Germinal center (tissue), 1 donor: ENCODE results near the gene GGA1.
"Not testable (repeated sequence)": the region's sequence is repeated elsewhere in the genome, so short reads cannot be mapped to it uniquely, and the experiment has no call there.

ENCODE experiments used
- DNase-seq: peaks from one replicate; pipeline ENCODE4 v3.0.0; 2012; ENCODE audit warnings: mixed read lengths, low spot score

GGA1 gene

DNA sequence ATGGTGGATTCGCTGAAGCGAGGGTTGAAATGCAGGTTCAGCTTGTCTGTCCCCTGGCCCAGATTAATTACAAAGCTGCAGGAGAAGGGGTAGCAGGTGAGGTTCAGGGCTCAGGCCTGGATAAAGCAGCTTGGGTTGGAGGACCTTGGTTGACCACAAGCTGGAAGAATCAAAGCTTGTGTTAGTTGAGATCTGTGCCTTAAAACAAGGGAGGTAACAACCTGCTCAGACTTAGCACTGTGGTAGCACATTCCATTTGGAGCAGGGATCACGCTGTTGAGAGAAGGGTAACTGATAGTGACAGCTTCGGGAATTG is 38.0 kb upstream of the GGA1 start:
- no peak for DNase-seq

DNA sequence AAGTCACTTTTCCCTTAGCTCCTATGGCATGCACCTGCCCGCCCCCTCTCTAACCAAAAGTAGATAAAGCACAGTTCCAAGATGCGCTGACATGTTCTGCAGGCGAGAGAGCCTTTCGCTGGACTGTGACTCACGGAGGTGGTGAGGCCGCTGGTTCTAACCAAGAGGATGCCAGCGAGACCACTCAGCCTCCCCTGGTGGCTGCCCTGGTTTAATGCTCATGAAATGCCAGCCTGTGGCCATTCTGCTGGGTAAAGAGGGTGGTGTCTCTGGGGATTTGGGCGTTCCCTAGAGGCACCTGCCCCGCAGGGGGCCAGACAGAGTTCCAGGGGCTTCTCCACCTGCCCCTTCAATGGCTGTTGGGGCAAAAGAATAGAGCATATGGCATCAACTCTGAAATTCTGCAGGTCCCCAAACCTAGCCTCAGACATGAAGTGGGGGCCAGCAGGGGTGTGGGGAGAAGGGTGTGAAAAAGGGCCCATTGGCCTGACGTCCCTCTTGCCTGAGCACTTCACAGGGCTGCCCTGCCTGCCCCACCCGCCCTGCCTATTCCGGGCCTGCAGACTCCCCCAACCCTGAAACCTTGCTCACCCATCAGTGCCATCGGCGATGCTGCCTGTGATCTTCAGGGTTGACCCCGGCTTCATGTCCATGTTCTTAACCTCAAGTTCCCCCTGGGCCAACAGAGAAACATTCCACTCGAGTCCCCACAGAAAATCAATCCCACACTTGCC is 37.2 kb upstream of the GGA1 start:
- no peak for DNase-seq

GRCh38 chr22:37571992-37572373 is 36.7 kb upstream of the GGA1 start:
- DNase-seq: no peak

- DNase-seq: no peak
Observed at GRCh38 chr22:37575490-37576003, 33.1 kb upstream of the GGA1 start.

DNA sequence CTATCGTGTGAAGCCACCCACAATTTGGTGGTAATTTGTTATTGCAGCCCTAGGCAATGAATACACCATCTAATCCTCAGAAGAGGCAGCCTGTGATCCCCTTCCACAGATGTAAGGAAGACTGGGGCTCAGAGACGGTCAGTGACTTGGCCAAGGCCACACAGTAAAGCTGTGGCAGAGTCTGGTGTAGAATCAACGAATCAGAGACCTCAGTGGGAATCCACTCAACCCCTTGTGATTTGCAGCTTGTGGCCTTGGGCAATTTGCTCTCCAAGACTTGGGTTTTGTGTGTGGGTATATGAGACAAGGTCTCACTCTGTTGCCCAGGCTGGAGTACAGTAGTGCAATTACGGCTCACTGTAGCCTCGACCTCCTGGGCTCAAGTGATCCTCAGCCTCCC is 30.6 kb upstream of the GGA1 start:
- DNase-seq: no peak

- DNase-seq: no peak
Observed at GRCh38 chr22:37581504-37581903, 27.1 kb upstream of the GGA1 start.

GRCh38 chr22:37582526-37582925 is 26.1 kb upstream of the GGA1 start:
- DNase-seq: no peak

DNA sequence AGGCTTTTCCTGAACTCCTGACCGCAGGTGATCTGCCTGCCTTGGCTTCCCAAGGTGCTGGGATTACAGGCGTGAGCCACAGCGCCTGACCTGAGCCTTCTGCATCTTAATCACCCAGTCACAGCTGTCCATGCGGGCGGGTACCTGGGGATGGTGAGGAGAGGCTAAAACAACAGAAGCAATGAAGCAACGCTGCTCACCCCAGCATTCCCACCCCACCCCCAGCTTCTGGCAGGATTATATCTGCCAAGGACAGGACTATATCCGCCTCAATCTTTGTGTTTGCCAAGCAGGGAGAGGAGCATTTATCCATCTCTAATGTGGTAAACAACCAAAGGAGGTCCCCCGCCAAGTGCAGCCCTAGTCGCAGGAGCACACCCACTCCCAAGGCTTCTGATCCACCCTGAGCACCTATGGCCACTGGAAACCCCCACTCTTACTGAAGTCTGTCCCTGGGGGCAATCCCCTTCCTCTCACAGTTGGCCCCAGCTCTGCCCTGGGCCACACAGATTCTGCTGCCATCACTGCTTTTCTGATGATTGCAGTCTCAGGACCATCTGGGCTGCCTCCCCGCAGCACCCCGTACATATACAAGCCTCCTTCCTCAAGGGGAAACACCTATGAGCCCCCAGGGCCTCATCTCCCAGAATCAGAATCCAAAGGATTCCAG is 20.0 kb upstream of the GGA1 start:
- no peak for DNase-seq

DNA sequence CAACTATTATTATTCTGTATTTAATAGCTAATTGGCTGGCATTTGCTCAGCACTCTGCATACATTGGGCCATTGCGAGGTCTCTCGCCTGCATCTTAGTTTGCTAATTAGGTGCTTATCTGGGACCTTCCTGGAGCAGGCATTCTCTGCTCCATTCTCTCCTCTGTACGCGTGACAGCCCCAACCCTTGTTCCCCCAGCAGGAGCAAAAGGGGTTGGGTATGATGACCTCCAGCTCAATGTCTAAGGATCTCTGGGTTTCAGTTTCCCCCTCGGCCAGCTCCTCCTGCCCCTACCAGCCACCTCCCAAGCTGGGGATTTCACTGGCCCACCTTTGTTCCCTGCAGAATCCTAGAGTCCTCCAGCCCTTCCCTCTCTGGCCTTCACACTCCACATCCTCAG is 19.0 kb upstream of the GGA1 start:
- DNase-seq: no peak

DNA sequence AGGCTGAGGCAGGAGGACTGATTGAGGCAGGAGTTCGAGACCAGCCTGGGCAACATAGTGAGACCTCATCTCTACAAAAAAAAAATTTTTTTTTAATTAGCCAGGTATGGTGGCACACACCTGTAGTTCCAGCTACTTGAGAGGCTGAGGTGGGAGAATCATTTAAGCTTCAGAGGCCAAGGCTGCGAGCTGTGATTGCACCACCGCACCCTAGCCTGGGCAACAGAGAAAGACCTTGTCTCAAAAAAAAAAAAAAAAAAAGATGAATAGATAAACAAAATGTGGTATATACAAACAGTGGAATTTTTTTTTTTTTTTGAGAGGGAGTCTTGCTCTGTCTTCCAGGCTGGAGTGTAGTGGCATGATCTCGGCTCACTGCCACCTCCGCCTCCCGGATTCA is 17.6 kb upstream of the GGA1 start:
- not testable (repeated sequence) for DNase-seq

GRCh38 chr22:37591823-37592404 is 16.7 kb upstream of the GGA1 start:
- DNase-seq: no peak

DNA sequence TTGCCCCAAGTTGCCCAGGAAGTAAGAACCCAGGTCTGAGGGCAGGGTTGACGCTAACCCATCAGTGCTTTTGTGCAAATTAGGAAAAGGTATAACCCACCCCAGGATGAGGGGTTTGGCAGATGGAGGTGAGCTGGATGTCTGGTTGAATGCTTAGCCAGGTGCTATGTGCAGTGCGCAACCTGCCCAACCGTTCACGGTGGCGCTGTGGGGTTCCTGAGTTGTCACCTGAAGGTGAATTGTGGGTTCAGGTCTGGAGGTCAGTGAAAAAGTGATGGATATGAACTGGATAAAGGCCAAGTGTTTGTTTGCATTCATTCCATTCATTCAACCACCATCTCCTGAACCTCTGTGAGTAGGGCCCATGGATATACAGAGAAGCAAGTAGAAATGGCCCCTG is 14.4 kb upstream of the GGA1 start:
- DNase-seq: no peak

- no peak for DNase-seq
Observed at GRCh38 chr22:37599153-37599552, 9.5 kb upstream of the GGA1 start.

GRCh38 chr22:37601203-37601539 is 7.5 kb upstream of the GGA1 start:
- no peak for DNase-seq

GRCh38 chr22:37601540-37602442 is 6.8 kb upstream of the GGA1 start:
- no peak for DNase-seq

GRCh38 chr22:37602546-37603277 is 5.9 kb upstream of the GGA1 start:
- not testable (repeated sequence) for DNase-seq

DNA sequence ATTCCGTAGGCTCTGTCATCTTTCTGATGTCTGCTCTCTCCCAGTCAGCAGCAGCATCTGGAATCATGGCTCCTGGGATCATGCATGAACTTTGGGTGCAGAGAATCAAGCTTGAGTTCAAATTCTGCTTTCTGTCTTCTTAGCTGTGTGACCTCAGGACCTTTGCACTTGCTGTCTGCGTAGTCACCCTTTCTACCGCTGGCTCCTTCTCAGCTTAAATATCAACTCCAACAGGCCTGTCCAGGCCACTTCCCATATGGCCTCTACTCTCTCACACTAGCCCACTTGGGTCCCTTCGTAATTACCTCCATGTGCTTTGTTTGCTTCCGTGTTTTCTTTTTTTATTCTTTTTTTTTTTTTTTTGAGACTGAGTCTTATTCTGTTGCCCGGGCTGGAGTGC is 4.6 kb upstream of the GGA1 start:
- no peak for DNase-seq

- DNase-seq: no peak
Observed at GRCh38 chr22:37604875-37605274, 3.8 kb upstream of the GGA1 start.

- peak; percentile 91 for DNase-seq
Observed at GRCh38 chr22:37607010-37607934, 1.4 kb upstream of the GGA1 start.

- DNase-seq: no peak
Observed at GRCh38 chr22:37607935-37608476, 628 bp upstream of the GGA1 start.
